ENCODE measurements around the gene EXD3. TPM values are rescaled to one million over a fixed set of nuclear protein-coding genes. Genes with fewer than 3 reads are reported as not detected.

EXD3 gene
- total and polyA plus RNA-seq, 9 of the 15 experiments (the other 6 are each of a cell fraction or from before 2014, with no cell fraction given), result 0.29 to 12.5 (median 3.9) TPM

DNA sequence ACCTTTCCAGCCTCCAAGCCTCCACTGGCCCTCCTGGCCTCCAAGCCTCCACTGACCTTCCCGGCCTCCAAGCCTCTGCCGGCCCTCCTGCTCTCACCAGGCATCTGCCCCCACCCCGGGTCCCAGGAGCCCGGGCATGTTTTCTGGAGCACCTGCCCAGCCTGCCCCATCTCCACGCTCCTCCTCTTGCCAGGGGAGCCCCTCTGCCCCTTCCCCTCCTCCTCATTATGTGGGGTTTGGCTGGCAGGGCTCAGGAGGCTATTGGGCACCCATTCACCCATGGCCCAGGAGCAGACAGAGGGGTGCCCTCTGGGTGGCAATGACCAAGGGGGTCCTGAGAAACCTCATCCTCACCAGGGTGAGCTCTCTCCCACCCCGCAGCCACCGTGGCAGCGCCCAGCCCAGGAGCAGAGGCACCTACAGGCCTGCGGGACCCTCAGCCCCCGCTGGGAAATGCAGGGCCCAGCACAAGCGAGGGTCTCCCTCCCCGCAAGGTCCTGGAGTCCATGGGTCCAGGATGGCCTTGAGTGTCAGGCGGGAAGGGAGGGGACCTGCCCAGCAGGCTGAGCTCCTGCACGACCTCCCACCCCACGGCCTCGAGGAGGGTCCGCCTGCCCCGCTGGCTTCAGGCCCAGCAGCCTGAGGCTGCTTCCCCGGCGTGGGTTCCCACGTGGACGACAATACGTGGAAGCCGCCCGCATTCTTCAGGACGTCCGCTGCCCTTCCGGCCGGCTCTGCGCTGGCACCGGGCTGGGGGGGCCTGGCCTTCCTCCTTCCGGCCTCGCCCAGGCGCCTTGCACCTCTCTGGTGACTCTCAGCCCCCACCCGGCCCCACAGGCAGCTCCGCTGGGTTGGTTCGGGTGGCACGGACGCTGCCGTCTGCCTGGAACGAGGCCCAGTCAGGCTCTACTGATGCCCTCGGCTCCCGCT lies 69.5 kb downstream of the EXD3 start (continued):
- TF ChIP-seq, protein P1, sequence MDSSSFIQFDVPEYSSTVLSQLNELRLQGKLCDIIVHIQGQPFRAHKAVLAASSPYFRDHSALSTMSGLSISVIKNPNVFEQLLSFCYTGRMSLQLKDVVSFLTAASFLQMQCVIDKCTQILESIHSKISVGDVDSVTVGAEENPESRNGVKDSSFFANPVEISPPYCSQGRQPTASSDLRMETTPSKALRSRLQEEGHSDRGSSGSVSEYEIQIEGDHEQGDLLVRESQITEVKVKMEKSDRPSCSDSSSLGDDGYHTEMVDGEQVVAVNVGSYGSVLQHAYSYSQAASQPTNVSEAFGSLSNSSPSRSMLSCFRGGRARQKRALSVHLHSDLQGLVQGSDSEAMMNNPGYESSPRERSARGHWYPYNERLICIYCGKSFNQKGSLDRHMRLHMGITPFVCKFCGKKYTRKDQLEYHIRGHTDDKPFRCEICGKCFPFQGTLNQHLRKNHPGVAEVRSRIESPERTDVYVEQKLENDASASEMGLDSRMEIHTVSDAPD (CRISPR knock-in tag; IDR thresholded peaks at IDR 0.05), result no peak
- TF ChIP-seq HSF4 (CRISPR knock-in tag; IDR thresholded peaks at IDR 0.05; ENCODE audit: borderline replicate concordance) (no peak), CBX5 (IDR thresholded peaks at IDR 0.05; ENCODE audit: borderline replicate concordance, low read depth) (no peak), SMAD1 (IDR thresholded peaks at IDR 0.05; ENCODE audit: low read depth, low read length, partially characterized antibody) (no peak)

DNA sequence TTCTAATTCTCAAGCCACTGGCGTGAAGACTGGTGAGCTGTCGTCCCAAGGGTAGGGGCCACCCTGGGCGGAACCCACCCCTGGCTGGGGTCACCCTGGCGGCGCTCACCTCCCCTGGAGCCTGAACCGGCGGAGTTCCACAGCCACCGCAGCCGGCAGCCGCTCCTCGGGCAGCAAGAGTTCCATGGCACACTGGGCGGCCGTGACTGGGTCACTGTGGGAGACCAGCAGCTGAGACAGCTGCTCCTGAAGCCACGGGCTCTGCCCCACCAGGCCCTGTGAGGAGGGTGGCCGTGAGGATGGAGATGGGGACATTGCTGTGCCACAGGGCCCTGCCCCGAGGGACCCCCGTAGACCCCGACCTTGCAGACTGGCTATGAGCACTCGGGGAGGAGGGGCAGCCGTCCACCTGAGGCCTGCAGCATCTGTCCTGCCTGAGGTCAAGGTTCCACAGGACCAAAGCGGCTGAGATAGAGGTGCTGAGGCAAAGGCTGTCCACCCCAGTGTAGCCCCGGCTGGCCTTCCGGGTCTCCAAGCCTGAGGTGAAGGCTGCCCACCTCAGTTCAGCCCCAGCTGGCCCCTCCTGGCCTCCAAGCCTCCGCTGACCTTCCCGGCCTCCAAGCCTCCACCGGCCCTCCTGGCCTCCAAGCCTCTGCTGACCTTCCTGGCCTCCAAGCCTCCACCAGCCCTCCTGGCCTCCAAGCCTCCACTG lies 70.3 kb downstream of the EXD3 start:
- Histone ChIP-seq H3K9ac (ENCODE audit: insufficient read depth in 1 of 2, low read depth in 2 of 2, low read length in 2 of 2) (peak overlapping the region in 1 of 2 experiments; percentile 26; a peak in 1 of 4 replicates), H2AFZ (ENCODE audit: low read depth, low read length) (no peak overlapping the region), H3K36me3 (ENCODE audit: control insufficient read depth, insufficient read depth, low read length) (no peaks in the 10 kb centered on the region), H4K20me1 (replicated peaks; ENCODE audit: control insufficient read depth, insufficient read depth, low read length) (no peaks in the 10 kb centered on the region), H3K79me2 (ENCODE audit: control insufficient read depth, insufficient read depth, low read length) (no peaks in the 10 kb centered on the region), H3K4me2 (ENCODE audit: insufficient read depth, low read length) (no peak overlapping the region), H3K4me3 (no peak overlapping the region), H3K9me3 (replicated peaks; ENCODE audit: control insufficient read depth, insufficient read depth, low read depth, low read length) (peaks cover 5% of the 10 kb centered on the region), H3K27ac (ENCODE audit: extremely low read depth, low read depth, low read length) (no peak overlapping the region), H3K27me3 (ENCODE audit: control insufficient read depth in 2 of 2, insufficient read depth in 2 of 2, low read length in 2 of 2) (peaks cover 0 to 11% of the 10 kb centered on the region in 2 experiments; a peak in 1 of 5 replicates), H3K4me1 (replicated peaks in 1 of 2; ENCODE audit: control insufficient read depth in 2 of 2, insufficient read depth in 2 of 2, low read length in 2 of 2) (peaks cover 0 to 35% of the 10 kb centered on the region in 2 experiments; a peak in 2 of 5 replicates), H3K9me1 (ENCODE audit: control insufficient read depth, insufficient read depth, low read length) (no peaks in the 10 kb centered on the region)
- DNase-seq (ENCODE audit: extremely low read depth in 1 of 4, low spot score in 3 of 4) (no peak), FAIRE-seq (no peak), ATAC-seq (no peak)
- ChIA-PET POLR2A (interaction anchor here (0.6 kb wide), 2 partner anchors 51 to 109 kb away, joined by 3 read pairs; no protein-coding TSS in a partner anchor), CTCF (ENCODE audit: low intra/inter-chr PET ratio) (no interaction called here)
- in situ Hi-C loops (cut with MboI) (no loop called here), intact Hi-C loops (cut with micrococcal nuclease) (no loop called here)
- no TSS peak for BruUV-seq (replicated peaks)
- 2% methylated on average over 20 of the region's 26 CpGs for WGBS (ENCODE audit: insufficient coverage, low coverage, missing lambda C conversion rate)
- TF ChIP-seq TCF7L2 (IDR thresholded peaks at IDR 0.05; ENCODE audit: low read depth, low read length) (no peak), SMARCB1 (IDR thresholded peaks at IDR 0.05; ENCODE audit: insufficient read length, low read depth) (no peak), FOXJ2 (tag; IDR thresholded peaks at IDR 0.05) (no peak), POLR2B (IDR thresholded peaks at IDR 0.05; ENCODE audit: low read depth, partially characterized antibody) (no peak), ELF2 (CRISPR knock-in tag; IDR thresholded peaks at IDR 0.05) (no peak)
